Measurements from ENCODE around the gene CD82. TPM values are rescaled to one million over a fixed set of nuclear protein-coding genes. Genes with fewer than 3 reads are reported as not detected.

Gene CD82
- total and polyA plus RNA-seq, 2 of the 13 experiments (the other 11 are each of a cell fraction or from before 2014, with no cell fraction given), result 0.05 TPM; not detected in 1

DNA sequence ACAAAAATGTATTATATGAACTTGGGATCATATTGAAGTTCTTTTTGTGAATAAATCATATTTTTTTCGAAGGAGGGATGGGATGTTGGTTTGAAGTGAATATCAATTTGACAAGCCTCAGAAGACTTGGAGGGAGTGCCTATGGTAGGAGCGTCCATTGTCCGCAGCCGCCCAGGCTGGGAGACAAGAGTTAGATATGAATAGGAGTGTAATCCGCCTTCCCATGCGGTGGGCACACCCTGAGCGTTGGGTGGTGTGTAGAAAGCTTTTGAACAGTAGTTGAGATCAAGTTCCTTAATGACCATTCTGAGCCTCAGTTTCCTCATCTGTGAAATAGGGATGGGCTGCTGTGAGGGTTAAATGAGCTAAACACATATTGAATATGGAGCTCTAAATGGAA lies 7.0 kb downstream of the CD82 start:
- intact Hi-C loops (cut with micrococcal nuclease; ENCODE audit: unreplicated experiment), result no loop called here
- no peak overlapping the region for H3K4me2 ChIP-seq (ENCODE audit: low read depth, low read length)
- H3K27ac ChIP-seq (ENCODE audit: extremely low read length, insufficient read depth, low read length), result no peak overlapping the region
- H3K9me3 ChIP-seq (ENCODE audit: low read length), result no peaks in the 10 kb centered on the region
- FAIRE-seq (no peak), DNase-seq (ENCODE audit: low spot score) (no peak), ATAC-seq (no peak)
- H3K4me1 ChIP-seq (ENCODE audit: insufficient read depth, low read length), result no peaks in the 10 kb centered on the region
- no peak overlapping the region for H3K9ac ChIP-seq (ENCODE audit: insufficient read depth, low read depth, low read length)
- no peak overlapping the region for H2AFZ ChIP-seq (ENCODE audit: low read length)
- H3K36me3 ChIP-seq (replicated peaks in 1 of 2; ENCODE audit: control insufficient read depth in 1 of 2, insufficient read depth in 2 of 2, low read length in 2 of 2), result no peaks in the 10 kb centered on the region
- no TSS peak for BruUV-seq (replicated peaks)
- in situ Hi-C loops (cut with HindIII; ENCODE audit: extremely low pct_ligation_motif_present, low pct_unique_long_range_greater_than_20kb), result no loop called here
- CTCF ChIA-PET (ENCODE audit: low intra/inter-chr PET ratio, low total read pairs), result no interaction called here
- no peak overlapping the region for H3K4me3 ChIP-seq (replicated peaks in 1 of 3; ENCODE audit: insufficient read depth in 1 of 3, low read depth in 2 of 3, low read length in 3 of 3)
- H3K79me2 ChIP-seq (ENCODE audit: insufficient read depth, low read length), result no peaks in the 10 kb centered on the region
- POLR2A ChIA-PET, result no interaction called here
- peaks cover 0 to 7% of the 10 kb centered on the region in 2 experiments; a peak in 2 of 5 replicates for H3K27me3 ChIP-seq (ENCODE audit: control insufficient read depth in 1 of 2, insufficient read depth in 2 of 2, low read length in 2 of 2)
- 62% methylated on average over 7 of the region's 7 CpGs for WGBS (ENCODE audit: low lambda C conversion rate)
- H4K20me1 ChIP-seq (ENCODE audit: insufficient read depth, low read length), result no peaks in the 10 kb centered on the region
- TF ChIP-seq PHF5A (CRISPR knock-in tag; IDR thresholded peaks at IDR 0.05; ENCODE audit: low read depth, unreplicated experiment), result no peak
- no peak for TF ChIP-seq ZNF446 (CRISPR knock-in tag; IDR thresholded peaks at IDR 0.05)
- no peak for TF ChIP-seq ZNF260 (CRISPR knock-in tag; IDR thresholded peaks at IDR 0.05; ENCODE audit: borderline replicate concordance, low read depth)
- no peak for TF ChIP-seq SPEN (CRISPR knock-in tag; IDR thresholded peaks at IDR 0.05; ENCODE audit: low read depth)
- no peak for TF ChIP-seq GATAD2A (CRISPR knock-in tag; IDR thresholded peaks at IDR 0.05)
- no peak for TF ChIP-seq ZNF703 (CRISPR knock-in tag; IDR thresholded peaks at IDR 0.05; ENCODE audit: borderline replicate concordance)
- no peak for TF ChIP-seq ZSCAN22 (CRISPR knock-in tag; IDR thresholded peaks at IDR 0.05)
- TF ChIP-seq, protein P1, sequence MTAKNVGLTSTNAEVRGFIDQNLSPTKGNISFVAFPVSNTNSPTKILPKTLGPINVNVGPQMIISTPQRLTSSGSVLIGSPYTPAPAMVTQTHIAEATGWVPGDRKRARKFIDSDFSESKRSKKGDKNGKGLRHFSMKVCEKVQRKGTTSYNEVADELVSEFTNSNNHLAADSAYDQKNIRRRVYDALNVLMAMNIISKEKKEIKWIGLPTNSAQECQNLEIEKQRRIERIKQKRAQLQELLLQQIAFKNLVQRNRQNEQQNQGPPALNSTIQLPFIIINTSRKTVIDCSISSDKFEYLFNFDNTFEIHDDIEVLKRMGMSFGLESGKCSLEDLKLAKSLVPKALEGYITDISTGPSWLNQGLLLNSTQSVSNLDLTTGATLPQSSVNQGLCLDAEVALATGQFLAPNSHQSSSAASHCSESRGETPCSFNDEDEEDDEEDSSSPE (CRISPR knock-in tag; IDR thresholded peaks at IDR 0.05), result no peak
- no peak for TF ChIP-seq HOXA9 (CRISPR knock-in tag; IDR thresholded peaks at IDR 0.05; ENCODE audit: borderline replicate concordance)
- TF ChIP-seq, protein P2, sequence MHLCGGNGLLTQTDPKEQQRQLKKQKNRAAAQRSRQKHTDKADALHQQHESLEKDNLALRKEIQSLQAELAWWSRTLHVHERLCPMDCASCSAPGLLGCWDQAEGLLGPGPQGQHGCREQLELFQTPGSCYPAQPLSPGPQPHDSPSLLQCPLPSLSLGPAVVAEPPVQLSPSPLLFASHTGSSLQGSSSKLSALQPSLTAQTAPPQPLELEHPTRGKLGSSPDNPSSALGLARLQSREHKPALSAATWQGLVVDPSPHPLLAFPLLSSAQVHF (CRISPR knock-in tag; IDR thresholded peaks at IDR 0.05), result no peak
- no peak for TF ChIP-seq FOXC1 (CRISPR knock-in tag; IDR thresholded peaks at IDR 0.05; ENCODE audit: borderline replicate concordance)
- no peak for TF ChIP-seq ZC3H13 (CRISPR knock-in tag; IDR thresholded peaks at IDR 0.05)
- TF ChIP-seq, protein P3, sequence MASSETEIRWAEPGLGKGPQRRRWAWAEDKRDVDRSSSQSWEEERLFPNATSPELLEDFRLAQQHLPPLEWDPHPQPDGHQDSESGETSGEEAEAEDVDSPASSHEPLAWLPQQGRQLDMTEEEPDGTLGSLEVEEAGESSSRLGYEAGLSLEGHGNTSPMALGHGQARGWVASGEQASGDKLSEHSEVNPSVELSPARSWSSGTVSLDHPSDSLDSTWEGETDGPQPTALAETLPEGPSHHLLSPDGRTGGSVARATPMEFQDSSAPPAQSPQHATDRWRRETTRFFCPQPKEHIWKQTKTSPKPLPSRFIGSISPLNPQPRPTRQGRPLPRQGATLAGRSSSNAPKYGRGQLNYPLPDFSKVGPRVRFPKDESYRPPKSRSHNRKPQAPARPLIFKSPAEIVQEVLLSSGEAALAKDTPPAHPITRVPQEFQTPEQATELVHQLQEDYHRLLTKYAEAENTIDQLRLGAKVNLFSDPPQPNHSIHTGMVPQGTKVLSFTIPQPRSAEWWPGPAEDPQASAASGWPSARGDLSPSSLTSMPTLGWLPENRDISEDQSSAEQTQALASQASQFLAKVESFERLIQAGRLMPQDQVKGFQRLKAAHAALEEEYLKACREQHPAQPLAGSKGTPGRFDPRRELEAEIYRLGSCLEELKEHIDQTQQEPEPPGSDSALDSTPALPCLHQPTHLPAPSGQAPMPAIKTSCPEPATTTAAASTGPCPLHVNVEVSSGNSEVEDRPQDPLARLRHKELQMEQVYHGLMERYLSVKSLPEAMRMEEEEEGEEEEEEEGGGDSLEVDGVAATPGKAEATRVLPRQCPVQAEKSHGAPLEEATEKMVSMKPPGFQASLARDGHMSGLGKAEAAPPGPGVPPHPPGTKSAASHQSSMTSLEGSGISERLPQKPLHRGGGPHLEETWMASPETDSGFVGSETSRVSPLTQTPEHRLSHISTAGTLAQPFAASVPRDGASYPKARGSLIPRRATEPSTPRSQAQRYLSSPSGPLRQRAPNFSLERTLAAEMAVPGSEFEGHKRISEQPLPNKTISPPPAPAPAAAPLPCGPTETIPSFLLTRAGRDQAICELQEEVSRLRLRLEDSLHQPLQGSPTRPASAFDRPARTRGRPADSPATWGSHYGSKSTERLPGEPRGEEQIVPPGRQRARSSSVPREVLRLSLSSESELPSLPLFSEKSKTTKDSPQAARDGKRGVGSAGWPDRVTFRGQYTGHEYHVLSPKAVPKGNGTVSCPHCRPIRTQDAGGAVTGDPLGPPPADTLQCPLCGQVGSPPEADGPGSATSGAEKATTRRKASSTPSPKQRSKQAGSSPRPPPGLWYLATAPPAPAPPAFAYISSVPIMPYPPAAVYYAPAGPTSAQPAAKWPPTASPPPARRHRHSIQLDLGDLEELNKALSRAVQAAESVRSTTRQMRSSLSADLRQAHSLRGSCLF (CRISPR knock-in tag; IDR thresholded peaks at IDR 0.05; ENCODE audit: borderline replicate concordance), result no peak
- TF ChIP-seq GLI4 (CRISPR knock-in tag; IDR thresholded peaks at IDR 0.05; ENCODE audit: borderline replicate concordance), result no peak
- TF ChIP-seq, protein P4, sequence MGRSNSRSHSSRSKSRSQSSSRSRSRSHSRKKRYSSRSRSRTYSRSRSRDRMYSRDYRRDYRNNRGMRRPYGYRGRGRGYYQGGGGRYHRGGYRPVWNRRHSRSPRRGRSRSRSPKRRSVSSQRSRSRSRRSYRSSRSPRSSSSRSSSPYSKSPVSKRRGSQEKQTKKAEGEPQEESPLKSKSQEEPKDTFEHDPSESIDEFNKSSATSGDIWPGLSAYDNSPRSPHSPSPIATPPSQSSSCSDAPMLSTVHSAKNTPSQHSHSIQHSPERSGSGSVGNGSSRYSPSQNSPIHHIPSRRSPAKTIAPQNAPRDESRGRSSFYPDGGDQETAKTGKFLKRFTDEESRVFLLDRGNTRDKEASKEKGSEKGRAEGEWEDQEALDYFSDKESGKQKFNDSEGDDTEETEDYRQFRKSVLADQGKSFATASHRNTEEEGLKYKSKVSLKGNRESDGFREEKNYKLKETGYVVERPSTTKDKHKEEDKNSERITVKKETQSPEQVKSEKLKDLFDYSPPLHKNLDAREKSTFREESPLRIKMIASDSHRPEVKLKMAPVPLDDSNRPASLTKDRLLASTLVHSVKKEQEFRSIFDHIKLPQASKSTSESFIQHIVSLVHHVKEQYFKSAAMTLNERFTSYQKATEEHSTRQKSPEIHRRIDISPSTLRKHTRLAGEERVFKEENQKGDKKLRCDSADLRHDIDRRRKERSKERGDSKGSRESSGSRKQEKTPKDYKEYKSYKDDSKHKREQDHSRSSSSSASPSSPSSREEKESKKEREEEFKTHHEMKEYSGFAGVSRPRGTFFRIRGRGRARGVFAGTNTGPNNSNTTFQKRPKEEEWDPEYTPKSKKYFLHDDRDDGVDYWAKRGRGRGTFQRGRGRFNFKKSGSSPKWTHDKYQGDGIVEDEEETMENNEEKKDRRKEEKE (IDR thresholded peaks at IDR 0.05), result no peak
- no peak for TF ChIP-seq ZNF672 (CRISPR knock-in tag; IDR thresholded peaks at IDR 0.05)
